Activated naive CD4-positive, alpha-beta T cell (primary cell): ENCODE data around the gene CENPX.

ENCODE experiments used
- DNase-seq, 4 experiments: peaks; one replicate each; lab custom pipeline; 2025; lab: John Stamatoyannopoulos, UW

CENPX gene

DNA sequence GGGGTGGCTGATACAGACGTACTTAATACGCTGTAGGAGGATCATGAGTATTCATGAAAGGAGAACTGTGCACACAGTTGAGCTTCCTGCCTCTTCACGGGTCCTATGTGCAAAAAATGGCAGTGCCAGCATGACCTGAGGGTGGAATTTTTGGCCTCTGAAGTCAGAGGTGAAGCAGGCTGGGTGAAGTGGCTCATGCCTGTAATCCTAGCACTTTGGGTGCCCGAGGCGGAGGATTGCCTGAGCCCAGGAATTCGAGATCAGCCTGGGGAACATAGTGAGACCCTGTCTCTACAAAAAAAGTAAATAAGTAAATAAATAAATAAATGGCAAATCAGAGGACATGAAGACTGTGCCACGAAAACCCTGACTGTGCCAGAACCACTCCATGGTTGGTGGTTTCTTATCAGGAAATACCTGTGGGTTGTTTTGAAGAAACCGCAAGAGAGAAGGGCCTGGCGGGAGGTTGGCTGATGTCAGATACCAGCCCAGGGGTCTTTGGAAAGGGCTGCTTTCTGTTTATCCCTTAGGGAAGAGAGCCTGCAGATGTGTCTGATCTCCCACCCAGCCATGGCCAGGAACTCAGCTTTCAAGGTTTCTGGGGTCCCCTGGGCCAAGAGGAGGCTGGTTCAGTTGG is 41.9 kb downstream of the CENPX start:
- no peak for DNase-seq

DNA sequence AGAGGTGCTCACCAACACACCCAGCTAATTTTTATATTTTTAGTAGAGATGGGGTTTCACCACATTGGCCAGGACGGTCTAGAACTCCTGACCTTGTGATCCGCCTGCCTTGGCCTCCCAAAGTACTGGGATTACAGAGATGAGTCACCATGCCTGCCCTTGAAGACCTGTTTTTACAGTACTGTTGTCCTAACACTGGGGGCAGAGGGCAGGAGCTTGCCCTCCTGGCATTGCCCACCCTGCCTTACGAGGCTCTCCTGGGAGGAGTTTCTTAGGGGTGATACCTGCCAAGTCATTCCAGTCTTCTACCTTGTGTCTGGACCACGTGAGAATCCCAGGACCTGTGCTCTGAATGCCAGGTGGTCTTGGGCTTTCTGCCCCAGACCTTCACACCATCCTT is 42.6 kb downstream of the CENPX start:
- no peak for DNase-seq

GRCh38 chr17:81978524-81979298 is 44.0 kb downstream of the CENPX start:
- DNase-seq: no peak

DNA sequence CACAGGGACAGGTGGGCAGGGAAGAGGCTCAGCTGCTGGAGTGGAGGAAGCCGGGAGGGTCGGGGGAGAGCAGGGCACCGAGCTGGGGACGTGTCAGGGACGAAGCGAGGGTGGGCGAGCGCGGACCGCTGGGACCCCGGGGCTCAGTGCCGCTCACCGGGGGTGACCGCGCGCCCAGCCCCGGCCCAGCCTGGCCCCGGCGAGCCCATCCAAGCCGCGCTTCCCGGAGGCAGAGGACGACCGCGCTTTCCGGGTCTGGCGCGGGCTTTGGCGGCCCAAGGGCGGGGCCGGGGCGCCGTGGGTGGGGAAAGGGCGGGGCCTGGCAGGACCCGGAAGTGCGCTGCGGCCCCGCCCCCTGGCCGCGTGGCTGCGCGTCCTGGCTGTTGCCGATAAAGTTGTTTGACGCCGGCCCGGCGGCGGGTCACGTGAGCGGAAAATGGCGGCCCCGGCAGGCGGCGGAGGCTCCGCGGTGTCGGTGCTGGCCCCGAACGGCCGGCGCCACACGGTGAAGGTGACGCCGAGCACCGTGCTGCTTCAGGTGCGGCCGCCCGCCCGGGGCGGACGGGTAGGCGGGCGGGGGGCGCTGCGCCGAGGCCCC is 45.4 kb downstream of the CENPX start, which contains the start of gene ASPSCR1:
TSS of gene ASPSCR1 (plus strand) at position 419 of the 598 bp plus-strand sequence. CDS start at position 437, 18 bp downstream.
- peak; percentile 81 to 89 (median 82) for DNase-seq

DNA sequence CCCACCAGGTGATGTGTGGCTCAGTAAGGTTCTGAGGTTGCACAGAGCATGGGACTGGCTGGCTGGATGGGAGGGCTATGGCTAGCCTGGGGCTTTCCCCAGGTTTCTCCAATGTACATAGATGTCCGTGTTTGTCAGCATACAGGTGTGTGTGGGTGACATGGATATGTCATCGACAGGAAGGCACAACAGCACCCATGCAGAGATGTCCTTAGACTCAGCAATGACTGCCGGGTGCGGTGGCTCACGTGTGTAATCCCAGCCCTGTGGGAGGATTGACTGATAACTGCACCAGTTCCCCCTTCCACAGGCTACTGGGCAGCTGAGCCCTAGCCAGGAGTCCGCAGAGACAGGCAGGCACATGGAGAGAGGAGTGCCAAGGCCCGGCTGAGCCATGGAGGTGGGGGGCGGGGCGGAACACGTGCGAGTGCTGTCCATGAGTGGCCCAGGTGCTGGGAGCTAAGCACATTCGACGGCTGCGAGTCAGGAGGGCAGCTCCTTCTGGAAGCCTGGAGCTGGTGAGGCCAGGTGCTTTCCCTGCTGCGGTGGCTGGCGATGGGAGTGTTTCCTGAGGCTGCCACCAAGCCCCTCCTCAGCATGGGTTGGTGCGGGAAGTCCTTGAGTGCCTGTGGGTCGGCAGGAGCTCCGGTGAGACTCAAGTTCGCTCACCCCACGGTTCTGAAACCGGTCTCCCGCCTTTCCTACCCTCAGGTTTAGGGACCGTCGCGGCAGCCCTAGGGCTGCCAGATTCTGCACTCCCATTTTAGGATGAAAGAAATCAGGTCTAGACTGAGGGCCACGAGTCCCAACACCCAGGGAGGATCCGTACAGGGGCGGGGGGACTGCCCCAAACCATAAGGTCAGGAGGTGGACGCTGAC is 46.1 kb downstream of the CENPX start:
- peak in 1 of 4 experiments; percentile 33 for DNase-seq

DNA sequence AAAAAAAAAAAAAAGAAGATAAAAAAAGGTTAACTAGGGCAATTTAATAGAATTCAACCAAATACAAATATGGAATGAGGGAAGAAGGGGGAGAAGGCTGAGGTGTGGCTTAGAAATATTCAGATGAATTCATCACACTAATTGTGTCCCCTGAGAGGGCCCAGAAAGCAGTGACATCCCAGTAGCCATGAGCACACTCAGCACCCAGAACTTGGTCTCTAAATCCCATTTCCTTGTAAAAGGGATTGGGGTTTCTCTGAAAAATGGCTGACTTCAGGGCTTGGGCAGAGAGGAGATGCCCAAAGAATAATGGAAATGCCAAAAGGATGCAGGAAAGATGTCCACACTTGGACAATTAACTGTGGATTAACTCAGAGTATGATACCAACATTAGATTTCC is 49.2 kb downstream of the CENPX start:
- DNase-seq: no peak

DNA sequence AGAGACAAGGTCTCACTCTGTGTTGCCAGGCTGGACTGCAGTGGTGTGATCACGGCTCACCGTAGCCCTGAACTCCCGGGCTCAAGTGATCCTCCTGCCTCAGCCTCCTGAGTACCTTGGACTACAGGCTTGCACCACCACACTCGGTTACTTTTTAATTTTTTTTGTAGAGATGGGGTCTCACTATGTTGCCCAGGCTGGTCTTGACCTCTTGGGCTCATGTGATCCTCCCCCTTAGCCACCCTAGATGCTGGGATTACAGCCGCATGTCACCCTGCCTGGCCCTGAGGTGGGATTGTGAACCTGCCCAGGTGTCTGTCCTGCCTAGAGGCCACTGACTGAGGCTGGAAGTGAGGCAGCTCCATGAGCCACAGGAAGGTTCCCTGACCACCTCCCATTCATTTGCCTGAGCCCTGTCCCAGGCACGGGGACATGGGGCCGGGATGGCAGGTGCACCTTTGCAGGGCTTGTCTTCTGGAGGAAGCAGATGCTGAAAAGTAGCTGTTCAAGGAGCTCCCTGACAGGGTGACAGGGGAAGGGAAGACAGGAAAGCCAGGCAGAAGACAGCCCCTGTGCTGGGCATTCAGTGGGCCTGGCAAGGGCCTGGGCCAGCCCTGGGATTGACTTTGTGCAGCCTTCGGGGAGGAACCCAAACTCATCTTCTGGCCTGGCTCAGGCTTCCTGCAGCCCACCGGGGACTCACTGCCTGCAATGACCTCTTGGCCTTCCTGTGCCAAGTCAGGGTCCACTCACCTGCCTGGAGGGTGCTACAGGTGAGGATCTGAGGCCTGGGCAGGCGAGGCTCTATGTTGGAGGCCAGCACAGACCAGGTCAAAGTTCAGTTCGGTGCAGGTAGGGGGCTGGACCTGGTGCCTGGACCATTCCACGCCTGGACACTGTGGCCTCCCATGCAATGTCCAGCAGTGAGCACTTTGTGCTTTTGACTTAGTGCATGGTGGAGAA is 53.5 kb downstream of the CENPX start:
- DNase-seq: no peak
